GM21619 (cell line): ENCODE data around the gene ASS1.

Experiments
- ATAC-seq: cut with Tn5 transposase; IDR thresholded peaks from one replicate; pipeline ENCODE4 v1.9.1; 2021; ENCODE audit not compliant: unreplicated experiment

Gene ASS1

DNA sequence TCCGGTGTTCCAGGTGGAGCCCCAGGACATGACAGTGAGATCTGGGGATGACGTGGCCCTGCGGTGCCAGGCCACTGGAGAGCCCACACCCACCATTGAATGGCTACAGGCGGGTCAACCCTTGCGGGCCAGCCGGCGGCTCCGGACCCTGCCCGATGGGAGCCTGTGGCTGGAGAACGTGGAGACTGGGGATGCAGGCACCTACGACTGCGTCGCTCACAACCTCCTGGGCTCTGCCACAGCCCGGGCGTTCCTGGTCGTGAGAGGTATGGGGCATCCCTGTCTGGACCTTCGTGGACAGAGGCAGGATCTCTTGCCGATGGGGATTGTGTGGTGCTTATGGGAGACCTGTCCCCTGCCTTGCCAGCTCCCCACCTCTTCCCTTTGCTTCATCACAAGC is 26.0 kb upstream of the ASS1 start:
- no peak for ATAC-seq

DNA sequence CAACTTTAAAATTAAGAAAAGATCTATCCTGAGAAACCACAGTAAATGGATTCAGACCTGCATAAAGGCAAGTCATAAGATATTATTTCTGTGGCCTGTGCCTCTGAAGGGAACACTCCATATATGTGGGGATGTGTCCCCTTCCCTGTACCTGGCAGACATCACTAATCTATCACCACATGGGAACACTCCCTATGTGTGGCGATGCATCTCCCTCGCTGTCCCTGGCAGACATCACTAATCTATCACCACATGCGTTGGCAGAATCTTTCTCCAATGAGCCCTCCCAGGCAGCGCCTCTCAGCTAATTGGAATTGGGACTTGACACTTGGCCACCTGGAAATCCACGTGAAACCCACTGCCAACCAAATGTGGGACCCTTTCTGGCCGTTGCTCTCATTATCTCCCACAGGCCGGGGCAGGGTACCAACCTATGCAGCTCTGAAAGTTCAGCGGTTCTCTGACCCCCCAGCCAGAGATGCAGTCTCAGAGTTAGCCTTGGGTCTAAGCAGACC is 25.2 kb upstream of the ASS1 start:
- ATAC-seq, result no peak

DNA sequence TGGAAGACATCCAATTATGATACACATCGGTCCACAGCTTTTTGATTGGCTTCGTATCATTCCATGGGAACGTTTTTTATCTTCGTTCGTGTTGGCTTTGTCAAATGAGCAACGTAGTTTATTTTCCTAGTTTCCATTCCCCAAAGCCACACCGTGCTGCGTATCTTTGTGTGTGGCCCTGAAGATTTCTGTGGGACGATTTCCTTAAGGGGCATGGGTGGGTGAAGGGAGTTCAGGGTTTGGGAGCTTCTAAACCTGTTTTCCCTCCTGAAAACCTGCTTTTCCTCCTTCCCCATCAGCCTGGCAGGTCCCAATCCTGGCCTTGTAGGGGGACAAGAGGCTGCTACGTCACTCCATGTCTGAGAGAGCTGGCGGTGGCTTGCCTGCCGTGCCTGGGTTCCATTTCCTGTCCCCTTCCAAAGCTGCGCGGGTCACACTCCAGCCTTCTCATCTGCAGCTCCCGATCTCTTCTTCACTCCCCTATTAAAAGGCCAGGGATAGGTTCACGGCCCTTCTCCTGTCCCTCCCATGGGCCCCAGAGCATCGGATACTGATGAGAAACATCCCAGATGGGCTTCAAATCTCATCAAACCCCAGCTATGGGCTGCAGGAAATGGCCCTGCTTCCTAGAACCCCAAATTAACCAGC is 23.5 kb upstream of the ASS1 start:
- ATAC-seq, result no peak

DNA sequence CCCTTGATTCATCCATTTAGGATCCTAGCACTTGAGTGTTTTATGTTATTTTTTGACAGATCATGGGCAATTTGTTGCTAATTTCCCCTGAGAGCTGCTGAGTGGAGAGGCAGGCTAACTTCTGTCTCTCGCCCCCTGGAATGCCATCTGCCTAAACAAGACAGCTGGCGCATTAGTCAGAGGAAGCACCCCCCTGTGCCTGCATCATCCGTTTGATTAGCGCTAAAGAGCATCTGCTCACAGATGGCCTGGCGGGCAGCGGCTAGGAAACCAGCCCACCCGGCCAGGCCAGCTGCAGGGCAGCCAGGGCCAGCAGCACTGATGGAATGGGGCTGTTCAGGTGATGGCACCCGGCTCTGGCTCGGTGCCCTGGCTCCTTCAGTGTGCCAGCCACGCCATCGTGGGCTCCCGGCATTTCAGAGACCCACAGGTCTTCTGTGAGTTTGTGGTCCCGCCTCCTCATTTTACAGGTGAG is 22.9 kb upstream of the ASS1 start:
- no peak for ATAC-seq

DNA sequence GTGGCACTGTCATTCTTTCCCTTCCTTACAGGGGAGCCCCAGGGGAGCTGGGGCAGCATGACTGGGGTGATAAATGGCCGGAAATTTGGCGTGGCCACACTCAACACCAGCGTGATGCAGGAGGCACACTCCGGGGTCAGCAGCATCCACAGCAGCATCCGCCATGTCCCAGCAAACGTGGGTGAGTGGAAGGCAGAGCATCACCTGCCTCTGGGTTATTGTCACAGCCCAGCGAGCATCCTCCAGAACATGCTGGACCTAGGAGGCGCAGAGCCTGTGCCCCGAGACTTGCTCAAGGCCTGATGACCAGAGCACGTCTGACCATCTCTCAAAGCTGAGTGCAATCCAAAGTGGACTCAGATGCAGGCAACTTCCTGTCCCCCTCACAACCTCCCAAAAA is 22.2 kb upstream of the ASS1 start:
- no peak for ATAC-seq

DNA sequence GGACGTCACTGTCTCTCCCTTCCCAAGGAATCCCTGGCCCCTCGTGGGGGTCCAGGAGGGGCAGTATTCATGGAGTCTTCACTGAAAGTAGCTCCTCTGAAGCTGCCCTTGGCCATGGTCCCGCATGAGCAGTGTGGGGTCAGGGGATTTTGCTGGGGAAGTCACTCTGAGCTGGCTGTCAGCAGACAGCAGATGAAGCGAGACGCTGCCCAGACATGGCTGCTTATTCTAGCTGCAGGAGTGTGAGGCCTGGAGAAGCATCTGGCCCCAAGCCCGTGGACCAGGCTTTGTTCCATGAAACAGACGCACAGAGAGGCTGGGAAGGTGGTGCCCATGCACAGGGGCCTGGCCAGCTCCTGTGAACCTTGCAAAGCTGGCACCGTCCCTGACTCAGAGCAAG is 21.5 kb upstream of the ASS1 start:
- ATAC-seq, result no peak

DNA sequence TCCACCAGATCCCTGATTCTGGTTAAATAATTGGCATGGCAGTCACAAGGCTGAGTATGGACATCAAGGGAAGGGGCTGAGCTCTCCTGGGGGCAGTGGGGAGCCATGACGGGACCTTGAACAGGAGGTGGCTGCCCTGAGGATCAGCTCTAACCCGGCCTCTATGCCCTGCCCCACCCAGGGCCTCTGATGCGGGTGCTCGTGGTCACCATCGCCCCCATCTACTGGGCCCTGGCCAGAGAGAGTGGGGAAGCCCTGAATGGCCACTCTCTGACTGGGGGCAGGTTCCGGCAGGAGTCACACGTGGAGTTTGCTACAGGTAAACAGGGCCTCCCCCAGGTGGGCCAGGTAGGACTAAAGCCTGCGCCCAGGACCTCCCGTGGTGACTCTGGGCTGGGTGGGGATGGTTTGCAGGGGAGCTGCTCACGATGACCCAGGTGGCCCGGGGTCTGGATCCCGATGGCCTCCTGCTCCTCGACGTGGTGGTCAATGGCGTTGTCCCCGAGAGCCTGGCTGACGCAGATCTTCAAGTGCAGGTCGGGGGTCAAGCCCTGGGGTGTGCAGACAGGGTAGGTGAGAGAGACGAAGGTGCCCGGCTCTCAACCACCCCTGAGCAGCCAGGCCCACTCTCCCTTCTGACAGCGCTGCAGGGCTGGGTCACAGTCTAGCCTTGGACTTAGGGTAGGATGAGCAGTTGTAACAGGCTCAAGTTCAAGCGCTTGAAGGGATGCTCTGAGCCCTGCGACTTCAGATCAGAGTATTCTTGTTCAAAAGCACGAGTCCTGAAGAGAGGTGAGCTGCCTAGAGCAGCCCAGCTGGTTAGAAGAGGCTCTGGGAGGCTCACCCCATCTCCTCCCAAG is 19.9 kb upstream of the ASS1 start:
- ATAC-seq, result no peak

DNA sequence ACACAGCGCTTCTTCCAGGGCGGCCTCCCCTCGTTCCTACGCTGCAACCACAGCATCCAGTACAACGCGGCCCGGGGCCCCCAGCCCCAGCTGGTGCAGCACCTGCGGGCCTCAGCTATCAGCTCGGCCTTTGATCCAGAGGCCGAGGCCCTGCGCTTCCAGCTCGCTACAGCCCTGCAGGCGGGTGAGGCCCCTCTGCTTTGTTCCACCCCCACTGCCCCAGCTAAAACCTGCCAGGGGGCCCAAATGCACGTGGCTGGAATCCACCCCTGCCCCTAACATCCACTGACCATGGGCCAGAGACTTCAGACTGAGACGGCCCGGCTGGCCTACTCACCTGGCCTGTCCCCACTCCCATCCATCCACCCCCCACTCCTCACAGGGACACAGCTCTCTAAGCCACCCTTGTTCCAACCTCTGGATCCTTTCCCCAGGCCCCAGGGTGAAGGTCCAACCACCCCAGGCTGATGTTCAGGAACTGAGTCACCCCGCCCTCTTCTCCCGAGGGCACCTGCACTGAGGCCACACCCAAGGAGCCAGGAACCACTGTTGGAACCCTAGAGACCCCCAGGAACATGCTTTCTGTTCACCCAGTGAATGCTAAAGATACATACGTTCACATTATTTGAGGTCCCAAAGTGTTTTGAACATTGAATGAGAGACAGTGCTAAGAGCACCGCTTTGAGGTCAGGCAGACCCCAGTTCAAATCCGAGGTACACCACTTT is 18.9 kb upstream of the ASS1 start:
- no peak for ATAC-seq

DNA sequence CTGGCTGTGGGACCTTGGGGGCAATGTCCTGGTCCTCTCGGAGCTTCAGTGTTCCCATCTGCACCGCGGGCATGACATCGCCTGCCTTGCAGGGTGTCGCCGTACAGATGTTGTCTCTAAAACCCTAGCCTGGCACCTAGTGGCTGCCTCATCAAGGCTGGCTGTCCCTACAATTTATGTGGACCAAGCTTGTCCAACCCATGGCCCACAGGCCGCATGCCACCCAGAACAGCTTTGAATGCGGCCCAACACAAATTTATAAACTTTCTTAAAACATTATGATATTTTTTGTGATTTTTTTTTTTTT is 18.3 kb upstream of the ASS1 start:
- no peak for ATAC-seq

DNA sequence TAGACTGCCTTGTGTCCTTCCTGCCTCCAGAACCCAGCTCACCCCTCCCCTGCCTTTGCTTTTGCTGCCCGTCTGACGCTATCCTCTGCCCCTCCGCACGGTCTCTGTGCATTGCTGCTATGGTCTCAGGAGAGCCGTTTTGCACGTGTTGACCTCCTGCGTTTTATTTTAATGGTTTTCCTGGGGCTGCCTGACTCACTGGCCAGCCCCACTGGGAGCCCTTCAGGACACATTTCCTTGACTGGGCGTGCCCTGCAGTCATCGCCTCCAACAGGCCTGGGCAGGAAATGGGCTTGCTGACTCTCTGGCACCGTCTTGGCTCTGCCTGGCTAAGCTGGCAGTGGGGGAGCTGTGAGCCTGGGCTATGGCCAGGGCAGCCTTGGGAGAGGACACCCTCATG is 17.9 kb upstream of the ASS1 start:
- ATAC-seq, result no peak

DNA sequence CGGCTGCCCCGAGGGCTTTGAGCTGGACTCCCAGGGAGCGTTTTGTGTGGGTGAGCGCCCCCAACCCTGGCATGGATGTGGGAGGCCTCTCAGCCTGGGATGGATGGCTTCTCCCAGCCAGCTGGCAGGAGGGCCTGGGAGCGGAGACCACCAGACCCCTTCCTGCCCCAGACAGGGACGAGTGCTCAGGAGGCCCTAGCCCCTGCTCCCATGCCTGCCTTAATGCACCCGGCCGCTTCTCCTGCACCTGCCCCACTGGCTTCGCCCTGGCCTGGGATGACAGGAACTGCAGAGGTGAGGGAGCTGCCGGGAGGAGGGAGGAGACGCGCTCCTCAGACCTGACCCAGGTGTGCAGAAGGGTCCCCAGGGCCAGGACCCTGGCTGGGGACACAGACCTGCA is 17.4 kb upstream of the ASS1 start:
- no peak for ATAC-seq

DNA sequence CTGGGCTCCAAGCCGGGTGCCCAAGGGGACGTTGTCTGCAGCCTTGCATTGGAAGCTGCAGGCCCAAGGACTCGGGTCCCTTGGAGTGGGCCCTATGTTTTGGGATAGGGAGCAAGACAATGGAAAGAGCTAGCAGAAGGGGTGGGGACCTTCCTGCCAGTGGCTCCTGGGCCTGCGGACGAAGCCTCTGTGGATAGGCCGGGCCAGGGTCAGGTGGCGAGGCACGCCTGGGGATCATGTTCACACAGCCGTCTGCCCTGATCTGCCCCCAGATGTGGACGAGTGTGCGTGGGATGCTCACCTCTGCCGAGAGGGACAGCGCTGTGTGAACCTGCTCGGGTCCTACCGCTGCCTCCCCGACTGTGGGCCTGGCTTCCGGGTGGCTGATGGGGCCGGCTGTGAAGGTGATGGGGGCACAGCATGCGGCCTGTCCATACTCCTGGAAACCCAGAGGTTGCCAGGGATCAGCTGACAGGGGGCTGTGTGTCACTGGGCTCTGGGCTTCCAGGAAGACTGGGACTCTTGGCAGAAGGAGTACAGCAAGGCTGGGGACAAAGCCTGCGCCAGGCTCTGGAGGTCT is 16.6 kb upstream of the ASS1 start:
- ATAC-seq, result no peak

DNA sequence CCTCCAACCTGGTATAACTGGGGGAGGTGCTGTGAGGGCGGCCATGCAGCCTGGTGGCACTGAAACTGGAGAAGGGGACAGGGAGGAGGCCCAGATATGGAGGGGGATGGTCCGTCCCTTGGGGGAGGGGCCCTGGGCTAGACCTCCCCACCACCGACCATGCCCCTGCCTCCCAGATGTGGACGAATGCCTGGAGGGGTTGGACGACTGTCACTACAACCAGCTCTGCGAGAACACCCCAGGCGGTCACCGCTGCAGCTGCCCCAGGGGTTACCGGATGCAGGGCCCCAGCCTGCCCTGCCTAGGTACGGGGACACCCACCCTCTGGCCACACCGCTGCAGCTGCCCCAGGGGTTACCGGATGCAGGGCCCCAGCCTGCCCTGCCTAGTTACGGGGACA is 15.4 kb upstream of the ASS1 start:
- no peak for ATAC-seq

DNA sequence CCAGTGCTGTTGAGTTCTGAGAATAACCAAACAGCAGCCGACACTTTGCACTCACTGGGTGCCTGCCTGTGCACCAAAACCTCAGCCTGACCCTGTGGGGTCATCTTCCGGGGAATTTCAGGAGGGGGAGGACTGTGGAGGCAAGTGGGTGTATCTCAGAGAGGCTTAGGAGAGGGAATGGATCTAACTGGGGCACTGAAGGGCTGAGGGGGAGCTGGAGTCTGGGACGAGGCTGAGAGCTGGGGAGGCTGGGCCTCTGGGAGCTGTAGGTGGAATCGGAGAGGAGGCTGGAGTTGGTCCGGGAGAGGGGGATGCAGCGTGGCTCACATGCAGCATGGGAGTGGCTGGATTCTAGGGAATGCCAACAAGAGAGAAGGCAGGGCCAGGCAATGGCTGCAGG is 14.9 kb upstream of the ASS1 start:
- no peak for ATAC-seq

DNA sequence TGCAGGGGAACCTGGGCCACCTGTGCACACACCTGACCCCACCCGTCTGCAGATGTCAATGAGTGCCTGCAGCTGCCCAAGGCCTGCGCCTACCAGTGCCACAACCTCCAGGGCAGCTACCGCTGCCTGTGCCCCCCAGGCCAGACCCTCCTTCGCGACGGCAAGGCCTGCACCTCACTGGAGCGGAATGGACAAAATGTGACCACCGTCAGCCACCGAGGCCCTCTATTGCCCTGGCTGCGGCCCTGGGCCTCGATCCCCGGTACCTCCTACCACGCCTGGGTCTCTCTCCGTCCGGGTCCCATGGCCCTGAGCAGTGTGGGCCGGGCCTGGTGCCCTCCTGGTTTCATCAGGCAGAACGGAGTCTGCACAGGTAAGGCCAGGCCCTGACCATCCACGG is 14.5 kb upstream of the ASS1 start:
- no peak for ATAC-seq

DNA sequence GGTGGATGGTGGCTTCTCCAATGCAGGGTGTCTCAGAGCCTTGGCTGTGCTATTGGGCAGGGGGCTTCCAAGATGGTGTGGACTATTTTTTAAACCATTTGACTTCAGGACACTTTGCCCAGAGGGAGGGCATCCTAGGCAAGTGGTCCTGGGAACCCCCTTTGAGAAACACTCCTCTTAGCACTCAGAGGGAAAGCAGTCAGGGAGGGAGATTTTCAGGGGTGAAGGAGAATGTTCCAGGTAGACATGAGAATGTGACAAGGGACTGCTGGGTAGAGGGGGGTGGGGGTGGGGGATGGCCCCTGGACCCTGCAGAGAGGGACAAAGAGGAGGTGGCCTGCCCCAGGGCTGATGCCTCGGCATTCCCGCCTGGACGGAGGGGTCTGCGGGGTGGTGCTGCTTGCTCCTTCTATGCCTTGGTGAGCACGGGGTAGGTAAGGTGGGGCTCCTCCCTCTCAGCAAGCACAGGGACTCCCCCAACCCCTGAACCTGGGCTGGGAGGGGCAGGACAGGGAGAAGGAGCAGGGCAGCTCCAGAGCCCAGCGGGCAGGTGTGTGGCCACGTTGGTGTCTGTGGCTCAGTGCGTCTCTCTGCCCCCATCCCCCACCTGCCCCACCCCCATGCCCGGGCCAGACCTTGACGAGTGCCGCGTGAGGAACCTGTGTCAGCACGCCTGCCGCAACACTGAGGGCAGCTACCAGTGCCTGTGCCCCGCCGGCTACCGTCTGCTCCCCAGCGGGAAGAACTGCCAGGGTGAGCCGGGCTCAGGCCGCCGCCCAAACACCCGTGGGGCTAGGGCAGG is 13.8 kb upstream of the ASS1 start:
- ATAC-seq, result no peak

DNA sequence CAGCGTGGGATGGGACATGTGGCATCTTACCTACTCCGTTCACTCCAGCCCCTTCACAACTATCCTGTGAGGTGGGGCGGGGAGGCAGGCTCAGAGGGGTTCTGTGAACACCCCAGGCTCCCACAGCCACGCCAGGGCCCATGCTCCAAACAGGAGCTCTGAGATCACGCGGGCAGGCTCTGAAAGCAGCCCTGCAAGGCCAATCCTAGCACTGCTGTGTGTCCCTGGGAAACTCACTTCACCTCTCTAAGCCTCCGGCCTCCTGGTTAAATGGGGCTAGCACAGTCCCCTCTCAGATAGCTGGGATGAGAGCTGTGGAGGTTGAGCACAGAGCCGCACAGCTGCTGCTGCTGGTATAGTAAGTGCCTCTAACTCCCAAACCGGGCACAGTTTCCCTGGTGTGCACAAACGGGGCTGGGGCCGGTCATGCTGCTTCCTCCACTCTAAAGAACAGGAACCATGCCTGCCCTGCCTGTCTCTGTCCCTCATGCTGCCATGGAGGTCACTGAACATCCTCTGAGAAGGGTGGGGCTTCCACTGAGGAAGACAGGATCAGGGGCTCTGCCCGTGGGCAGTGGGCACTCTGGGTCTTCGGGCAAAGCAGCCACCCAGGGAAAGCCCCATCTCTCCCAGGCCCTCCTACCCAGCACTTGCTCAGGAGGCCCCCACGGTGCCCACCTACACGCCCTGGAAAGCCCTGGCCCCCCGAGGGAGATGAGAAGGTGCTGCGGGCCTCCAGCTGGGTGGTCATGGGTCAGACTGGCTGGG is 13.0 kb upstream of the ASS1 start:
- ATAC-seq, result no peak

DNA sequence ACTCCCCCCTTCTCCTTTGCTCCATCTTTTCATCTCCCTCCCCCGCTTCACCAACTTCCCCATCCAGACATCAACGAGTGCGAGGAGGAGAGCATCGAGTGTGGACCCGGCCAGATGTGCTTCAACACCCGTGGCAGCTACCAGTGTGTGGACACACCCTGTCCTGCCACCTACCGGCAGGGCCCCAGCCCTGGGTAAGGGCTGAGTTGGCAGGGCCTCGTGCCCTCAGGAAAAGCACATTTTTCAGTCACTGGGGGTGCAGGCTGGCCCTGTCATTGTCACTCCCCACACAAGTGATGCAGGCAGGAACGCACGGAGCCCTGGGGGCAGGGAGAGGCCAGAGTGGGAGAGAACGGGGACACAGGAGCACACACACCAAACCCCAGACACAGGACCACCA is 12.4 kb upstream of the ASS1 start:
- ATAC-seq, result no peak

DNA sequence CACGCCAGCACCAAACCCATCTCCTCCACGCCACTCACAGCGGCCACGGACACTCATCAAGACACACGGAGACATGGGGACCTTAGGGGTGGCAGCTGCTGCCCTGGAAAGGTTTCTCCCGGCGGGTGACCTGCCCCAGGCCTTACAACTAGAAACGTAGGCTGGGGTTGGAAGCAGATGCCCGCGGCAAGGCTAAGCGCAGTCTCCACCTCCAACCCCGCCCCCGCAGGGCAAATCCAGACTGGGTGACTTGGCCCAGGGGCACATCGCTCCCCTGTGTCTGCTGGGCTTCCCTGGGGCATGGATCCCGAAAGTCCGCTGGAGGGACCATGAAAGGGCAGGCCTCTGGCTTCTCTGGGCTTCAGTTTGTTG is 12.0 kb upstream of the ASS1 start:
- ATAC-seq, result no peak
